Stimulated activated CD4-positive, alpha-beta T cell treated with anti-CD3 and anti-CD28 coated beads, Interleukin-1b, Interleukin-23, amount 100 ng/mL, for 1 hour (primary cell): Measurements from ENCODE around the gene NXPE4.
"Not testable (repeated sequence)": the region's sequence is repeated elsewhere in the genome, so short reads cannot be mapped to it uniquely, and the experiment has no call there.

Source experiments
- DNase-seq, 2 donors: peaks; one replicate each; pipeline ENCODE4 v3.0.0-alpha.2; 2020; ENCODE audit warnings: low read depth in 2 of 2

NXPE4 gene

GRCh38 chr11:114610550-114610949 lies 15.0 kb upstream of the NXPE4 start:
- no peak for DNase-seq

- no peak for DNase-seq
These were observed 13.8 kb upstream of the NXPE4 start for GRCh38 chr11:114609429-114609828.

GRCh38 chr11:114608605-114609004 lies 13.0 kb upstream of the NXPE4 start:
- DNase-seq = not testable (repeated sequence)

GRCh38 chr11:114607753-114608459 lies 12.3 kb upstream of the NXPE4 start:
- DNase-seq = no peak

GRCh38 chr11:114606802-114607075 lies 11.2 kb upstream of the NXPE4 start:
- not testable (repeated sequence) for DNase-seq

- DNase-seq = no peak
These were observed 10.6 kb upstream of the NXPE4 start for GRCh38 chr11:114606003-114606801.

GRCh38 chr11:114605370-114605769 lies 9.8 kb upstream of the NXPE4 start:
- DNase-seq = no peak

- no peak for DNase-seq
These were observed 9.3 kb upstream of the NXPE4 start for GRCh38 chr11:114604886-114605285.

- no peak for DNase-seq
These were observed 8.7 kb upstream of the NXPE4 start for GRCh38 chr11:114604179-114604813.

GRCh38 chr11:114603151-114603550 lies 7.6 kb upstream of the NXPE4 start:
- not testable (repeated sequence) for DNase-seq

GRCh38 chr11:114598461-114598860 lies 2.9 kb upstream of the NXPE4 start:
- DNase-seq = no peak

- DNase-seq = no peak
These were observed 761 bp upstream of the NXPE4 start for GRCh38 chr11:114596175-114596919.

- DNase-seq = no peak
These were observed 883 bp downstream of the NXPE4 start for GRCh38 chr11:114594703-114595102.

- DNase-seq = no peak
These were observed 8.1 kb downstream of the NXPE4 start for GRCh38 chr11:114587398-114587953.

GRCh38 chr11:114586797-114587196 lies 8.8 kb downstream of the NXPE4 start:
- DNase-seq = no peak

GRCh38 chr11:114571712-114572111 lies 23.9 kb downstream of the NXPE4 start:
- DNase-seq = no peak

- no peak for DNase-seq
These were observed 25.8 kb downstream of the NXPE4 start for GRCh38 chr11:114569801-114570200.

GRCh38 chr11:114566276-114566675 lies 29.3 kb downstream of the NXPE4 start:
- no peak for DNase-seq

- DNase-seq = no peak
These were observed 30.8 kb downstream of the NXPE4 start for GRCh38 chr11:114564831-114565230.

- DNase-seq = no peak
These were observed 32.5 kb downstream of the NXPE4 start for GRCh38 chr11:114563077-114563476.

GRCh38 chr11:114562166-114562916 lies 33.2 kb downstream of the NXPE4 start:
- no peak for DNase-seq
